GM03348 (cell line): ENCODE data around the gene RAC2.

Source experiments
- DNase-seq: peaks from one replicate; pipeline ENCODE4 v3.0.0; 2012; ENCODE audit warnings: low spot score

Gene RAC2

DNA sequence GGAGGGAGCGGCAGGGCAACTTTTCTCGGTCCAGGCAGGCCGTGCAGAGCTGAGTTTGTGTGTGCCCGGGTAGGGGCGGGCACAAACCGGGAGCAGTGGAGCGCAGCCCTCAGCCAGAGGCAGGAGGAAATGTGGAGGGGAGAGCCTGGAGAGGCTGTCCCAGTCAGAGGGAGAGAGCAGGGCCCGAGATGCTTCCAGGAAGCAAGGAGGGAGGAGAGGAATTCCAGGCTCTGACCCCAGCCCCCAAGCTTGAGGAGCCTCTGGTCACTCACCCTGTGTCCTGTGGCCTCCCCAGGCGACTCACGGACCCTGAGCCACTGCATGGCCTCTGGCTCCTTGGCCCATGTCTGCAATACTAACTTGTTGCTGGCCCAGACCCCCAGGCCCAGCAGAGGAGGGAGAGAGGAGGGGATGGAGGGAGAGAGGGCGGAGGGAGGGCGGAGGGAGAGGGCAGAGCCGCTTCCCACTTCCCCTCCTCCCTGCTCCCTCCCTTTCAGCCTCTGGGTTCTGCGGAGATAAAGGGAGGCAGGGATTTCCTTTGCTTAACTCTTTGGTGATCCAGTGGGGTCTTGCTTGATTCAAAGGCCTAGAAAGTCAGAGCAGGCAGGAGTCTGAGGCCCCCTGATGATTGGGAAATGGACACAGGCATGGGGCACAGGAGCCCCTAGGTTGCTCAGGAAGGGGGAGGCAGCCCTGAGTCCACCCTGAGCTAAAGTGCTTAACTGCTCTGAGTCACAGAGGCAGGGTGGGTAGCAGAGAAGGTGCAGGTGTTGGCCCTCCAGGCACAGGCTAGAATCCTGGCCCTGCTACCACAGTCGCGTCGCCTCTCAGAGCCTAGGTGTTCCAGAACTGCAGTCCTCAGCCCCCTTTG, 55.9 kb downstream of the RAC2 start, which contains the start of gene C1QTNF6:
TSS of gene C1QTNF6 (minus strand) at position 357 of the 871 bp plus-strand sequence. CDS start at position 323, 34 bp downstream.
- DNase-seq, result peak; percentile 63

DNA sequence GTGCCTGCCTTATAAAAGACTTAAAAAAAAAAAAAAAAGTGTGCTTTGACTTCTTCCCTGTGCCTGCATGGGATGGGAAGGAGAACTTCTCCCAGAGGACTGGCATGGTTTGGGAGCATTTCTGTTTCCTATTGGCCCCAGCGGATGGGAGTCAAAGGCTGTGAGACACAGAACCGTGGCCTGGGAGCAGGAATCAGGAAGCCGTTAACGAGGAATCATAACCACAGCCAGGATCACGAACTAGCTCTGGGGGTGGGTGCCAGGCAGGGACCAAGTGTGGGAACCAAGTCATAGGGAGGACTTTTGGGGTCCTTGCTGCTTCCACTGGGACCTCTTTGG, 56.5 kb downstream of the RAC2 start:
- peak; percentile 54 for DNase-seq

DNA sequence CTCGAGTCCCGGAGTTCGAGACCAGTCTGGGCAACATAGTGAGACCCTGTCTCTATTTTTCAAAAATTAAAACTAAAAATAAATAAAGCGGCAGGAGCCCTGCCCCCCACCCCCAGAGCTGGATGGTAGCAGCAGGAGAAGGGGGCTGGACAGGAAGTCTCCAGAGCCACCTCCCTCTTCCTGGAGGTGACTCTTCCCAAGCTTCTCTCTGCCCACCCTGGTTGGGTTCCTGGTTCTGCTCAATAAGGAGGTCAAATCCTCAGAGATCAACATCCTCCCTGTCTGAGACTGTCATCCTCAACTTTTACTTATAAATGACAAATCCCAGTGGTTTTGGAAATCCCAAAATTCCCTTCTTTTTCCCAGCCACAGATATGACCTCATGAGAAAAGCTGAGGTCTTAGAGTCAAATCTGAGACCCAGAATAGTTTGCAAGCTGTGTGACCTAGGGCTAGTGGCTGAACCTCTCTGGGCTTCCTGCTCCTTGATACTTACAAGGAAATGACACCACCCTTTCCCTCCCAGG, 57.0 kb downstream of the RAC2 start:
- DNase-seq, result no peak

DNA sequence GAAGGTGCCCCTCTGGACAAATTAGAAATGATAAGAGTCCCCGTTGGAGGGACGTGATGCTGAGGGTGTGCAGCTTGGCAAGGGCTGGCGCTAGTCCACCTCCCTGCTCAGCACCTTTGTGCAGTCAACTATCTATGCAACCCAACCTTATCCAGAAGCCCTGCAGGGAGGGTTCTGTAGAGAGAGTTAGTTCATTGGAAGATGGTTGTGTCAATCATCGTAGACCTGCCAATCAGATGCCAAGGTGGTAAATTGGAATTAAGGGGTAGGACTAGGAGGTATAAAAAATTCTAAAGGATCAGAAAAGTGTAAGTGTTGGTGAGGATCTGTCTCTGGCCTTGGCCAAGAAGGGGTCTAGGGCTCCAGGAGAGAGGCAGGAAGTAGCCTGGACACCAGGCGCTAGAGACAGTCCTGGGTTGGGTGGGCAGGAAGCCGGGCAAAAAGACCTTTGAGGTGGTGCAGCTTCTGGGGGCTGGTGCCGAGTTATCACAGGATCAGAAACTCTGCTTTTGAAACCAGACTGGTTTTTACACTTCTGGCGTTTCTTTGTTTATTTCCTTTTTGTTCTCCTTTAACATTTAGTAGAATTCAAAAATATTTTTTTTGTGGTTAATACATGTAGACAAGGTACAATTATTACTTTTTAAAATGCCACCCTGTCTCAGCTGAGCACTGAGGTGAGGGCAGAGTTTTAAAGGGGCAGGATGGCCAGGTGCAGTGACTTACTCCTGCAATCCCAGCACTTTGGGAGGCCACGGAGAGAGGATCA, 57.7 kb downstream of the RAC2 start:
- DNase-seq, result peak; percentile 81

DNA sequence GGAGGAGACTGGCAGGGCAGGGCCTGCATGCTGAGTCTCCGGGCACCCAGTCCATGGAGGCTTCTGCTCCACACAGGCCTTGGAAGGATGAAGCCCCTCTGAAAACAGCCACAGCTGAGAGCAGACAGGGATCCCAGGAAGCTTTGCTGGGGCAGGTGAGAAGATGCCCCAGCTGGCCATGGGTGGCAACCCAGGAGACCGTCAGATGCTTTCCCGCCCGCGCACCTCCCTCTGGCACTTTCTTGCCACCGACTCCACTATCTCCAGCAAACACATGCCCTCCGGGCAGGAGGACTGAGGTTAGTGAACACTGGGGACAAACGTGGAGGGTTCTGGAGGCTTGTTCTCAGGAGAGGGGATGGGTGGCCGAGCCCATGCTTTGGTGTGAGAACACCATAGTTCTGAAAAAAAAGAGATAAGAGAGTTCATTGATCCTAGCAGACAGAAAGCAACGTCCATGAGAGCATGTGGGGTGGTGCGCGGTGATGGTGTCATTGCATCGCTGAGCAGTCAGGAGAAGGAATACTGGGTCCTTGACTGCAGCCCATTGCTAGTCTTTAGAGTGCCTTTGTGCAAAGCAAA, 58.3 kb downstream of the RAC2 start:
- DNase-seq, result no peak

DNA sequence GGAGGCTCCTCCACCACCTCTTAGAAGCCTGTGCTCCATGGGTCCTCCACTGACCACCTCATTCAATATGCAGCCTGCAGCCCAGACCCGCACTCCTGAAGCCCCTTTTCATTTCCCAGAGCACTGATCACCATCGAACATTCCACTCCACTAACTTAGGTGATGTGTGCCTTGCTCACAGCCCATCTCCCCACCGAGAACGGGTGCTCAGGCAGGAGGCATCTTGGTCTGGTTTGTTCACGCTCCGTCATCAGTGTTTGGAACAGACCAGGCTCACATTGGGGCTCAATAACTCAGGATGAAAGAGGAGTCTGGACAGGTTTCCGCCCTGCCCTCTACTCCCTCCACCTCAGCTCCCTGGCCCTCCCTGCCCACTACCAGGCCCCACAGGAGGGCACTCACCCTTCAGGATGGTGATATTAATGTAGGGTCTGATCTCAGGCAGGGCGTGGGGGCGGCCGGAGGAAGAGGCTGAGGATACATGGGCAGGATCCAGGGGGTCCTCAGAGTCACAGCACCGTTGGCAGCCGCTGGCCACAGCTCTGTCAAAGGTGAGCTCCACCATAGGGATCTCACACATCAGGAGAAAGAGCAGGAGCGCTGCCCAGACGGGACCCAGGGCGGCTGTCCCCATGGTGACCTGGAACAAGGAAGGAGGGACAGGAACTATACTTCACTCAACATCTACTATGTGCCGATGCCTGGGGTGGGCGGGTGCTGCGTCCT, 59.1 kb downstream of the RAC2 start:
- DNase-seq, result no peak

DNA sequence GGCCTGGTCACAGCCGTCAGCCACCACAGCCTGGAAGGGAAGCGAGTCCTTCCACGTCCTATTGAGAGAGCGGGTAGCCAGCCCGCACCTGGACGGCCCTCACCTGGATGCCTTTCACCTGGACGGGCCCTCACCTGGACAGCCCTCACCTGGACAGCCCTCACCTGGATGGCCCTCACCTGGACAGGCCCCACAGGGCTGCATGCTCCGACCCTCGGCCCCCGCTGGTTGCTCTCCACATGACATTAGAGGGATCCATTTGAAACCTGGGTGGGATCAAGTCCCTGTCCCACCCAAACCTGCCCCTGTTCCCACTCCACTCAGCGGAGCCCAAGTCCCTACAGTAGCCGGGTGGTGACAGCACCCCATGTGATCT, 59.7 kb downstream of the RAC2 start:
- no peak for DNase-seq

DNA sequence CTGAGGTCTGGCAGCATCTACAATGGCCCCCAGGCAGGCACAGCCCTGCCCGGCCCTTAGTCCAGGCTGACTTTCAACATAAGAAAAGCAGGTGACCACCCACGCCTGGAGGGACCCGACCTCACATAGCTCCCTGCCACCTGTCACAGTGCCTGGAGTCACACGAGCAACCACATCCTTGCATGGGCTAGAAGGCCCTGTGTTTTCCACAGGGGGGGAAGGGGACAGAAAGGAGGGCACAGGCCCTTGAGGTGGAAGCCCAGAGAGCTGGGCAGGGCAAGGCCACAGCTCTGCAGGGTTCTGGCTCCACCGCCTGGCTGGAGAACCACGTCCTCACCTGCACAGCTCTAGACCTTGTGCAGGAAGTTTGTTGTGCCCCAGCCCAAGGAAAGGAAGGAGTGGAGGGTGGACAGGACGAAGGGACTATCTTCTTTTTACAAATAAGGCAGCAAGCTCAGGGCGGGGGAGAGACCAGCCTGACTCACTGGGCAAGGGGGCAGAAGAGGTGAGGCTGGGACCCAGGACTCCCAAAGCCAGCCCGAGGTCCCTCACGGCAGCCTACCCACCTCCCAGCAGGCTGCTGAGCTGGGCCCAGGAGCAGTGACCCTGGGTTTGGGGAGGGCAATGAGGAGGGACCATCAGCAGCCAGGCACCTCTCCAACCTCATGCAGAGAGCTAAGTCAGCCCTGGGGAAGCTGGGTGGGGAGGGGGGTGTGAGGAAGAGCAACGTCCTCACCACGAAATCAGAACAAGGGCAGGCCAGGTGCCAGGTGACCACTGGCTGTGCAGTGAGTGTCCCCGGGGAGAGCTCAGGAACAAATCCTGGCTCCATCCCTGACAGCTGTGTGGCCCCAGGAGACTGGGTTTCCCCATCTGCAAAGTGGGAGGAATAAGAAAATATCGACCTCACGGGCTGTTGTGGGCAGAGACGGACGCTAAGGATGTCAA, 60.4 kb downstream of the RAC2 start:
- no peak for DNase-seq

DNA sequence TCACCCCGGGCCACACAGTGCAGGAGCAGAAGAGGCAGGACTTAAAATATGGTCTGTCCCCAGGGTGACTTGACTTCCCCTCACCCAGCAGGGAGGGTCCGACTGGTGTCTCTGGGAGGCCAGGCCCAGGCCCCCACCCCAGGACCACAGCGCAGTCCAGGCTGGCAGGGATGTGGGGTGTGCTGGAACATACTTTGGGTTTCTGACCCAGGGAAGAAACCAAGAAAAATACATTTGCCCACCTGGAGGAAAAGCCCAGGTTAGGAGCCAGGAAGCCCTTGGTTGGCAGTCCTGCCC, 61.2 kb downstream of the RAC2 start:
- no peak for DNase-seq

DNA sequence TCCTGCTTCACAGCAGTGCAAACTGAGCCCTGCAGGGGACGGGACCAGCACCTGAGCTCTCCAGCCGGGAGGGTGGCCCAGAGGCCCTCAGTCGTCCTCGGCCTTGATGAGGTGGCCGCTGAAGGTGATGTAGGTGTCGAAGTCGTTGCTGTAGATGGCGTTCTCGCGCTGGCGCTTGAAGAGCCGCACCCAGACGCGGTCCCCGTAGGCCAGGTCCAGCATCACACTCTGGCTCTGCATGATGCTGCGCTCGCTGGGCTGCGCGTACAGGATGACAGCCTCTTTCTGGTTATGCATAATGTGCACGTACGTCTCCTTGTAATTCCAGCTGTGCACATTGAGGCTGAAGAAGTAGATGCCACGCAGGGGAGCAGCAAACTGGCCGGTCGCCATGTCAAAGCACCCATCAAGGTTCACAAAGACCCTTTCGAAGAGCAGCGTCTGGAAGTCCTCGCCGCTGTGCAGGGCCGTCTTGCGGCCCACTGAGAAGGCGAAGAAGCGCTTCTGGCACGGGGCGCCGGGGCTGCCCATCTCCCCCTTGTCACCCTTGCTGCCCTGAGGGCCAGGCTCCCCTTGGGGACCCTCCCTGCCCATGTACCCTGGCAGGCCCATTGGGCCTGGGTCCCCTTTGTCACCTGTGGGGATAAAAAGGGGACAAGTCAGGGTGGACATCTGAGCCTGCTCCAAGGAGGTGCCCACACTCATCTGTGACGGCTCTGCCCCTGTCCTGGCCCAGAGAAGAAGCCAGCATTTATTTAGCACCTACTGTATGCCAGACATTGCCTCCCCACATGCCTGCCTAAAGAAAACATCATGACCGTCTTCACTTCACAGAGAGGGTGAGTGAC, 61.7 kb downstream of the RAC2 start:
- DNase-seq, result no peak

DNA sequence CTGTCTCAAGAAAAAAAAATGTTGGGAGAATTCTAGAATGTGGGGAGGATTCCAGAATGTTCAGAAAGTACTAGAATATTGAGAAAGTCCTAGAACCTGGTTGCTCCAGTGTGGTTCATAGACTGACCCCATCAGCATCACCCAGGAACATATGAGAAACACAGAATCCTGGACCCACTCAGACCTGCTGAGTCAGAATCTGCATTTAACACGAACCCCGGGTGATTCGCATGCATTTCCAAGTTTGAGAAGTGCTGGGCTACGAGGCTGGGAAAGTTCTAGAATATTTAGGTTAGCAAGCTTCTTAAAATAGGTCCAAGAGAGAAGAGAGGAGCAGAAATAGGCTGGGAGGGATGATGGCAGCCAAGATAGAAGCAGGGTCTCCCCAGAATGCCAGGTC, 62.4 kb downstream of the RAC2 start:
- DNase-seq, result no peak

DNA sequence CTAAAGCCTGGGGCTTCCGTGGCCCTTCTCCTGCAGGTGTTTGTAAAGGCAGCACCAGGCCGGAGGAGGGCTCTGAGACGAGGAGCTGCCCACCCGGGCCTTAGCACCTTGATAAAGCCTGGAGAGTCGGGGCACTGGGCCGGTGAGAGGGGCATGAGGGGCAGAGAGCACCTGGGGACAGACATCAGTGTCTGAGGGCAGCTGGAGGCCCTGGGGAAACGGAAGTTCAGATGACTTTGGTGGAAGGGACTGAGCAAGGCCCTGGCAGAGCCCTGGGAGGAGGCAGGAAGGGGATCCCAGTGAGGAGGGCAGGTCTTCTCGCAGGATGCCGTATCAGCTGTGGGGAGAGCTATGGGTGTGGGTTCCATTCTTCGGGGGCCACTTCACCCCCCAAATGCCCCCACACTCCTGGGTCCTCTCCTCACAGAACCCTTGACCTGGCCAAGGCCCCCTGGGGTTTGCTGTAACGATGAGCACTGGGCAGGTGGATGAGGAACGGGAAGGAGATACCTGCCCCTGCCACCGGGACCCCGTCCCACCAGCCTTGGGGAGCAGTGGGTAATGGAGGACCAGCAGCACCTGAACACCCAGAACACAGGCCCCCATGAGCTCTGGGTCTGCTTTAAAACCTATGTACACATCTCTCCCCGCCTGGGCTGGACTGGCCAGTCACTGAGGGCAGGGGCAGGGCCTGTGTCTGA, 63.4 kb downstream of the RAC2 start:
- no peak for DNase-seq

DNA sequence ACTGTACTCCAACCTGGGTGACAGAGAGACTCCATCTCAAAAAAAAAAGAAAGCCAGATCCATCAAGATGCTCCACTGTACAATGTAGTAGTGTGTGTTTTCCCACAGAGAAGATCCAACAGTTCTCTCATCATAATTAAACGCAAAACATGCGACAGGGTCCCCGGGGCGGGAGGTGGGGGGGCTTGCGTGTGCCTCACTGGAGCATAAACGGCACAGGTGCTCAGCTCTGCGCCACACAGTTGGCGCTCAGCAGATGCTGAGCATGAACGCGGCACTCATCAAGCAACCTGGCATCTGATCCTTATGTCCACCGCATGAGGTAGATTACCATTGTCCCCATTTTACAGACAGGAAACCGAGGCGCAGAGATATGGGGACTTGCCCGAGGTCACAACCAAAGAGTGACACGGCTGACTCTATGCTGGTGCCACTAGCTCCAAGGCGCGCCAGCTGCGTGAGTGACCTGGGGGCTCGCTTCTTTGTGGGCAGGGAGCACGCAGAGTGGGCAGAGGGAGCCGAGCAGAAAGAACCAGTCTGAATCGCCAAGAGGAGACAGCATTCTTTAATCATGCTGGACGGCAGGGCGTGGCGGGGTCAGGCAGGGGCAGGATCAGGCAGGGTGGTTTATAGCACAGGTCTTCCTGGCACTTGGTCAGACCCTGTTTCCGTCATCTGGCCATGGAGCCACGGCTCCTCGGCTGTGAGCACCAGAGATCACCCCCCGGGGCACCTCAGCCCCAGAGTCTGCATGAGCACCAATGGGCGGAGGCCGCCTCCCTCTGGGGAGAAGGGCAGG, 64.2 kb downstream of the RAC2 start:
- no peak for DNase-seq

DNA sequence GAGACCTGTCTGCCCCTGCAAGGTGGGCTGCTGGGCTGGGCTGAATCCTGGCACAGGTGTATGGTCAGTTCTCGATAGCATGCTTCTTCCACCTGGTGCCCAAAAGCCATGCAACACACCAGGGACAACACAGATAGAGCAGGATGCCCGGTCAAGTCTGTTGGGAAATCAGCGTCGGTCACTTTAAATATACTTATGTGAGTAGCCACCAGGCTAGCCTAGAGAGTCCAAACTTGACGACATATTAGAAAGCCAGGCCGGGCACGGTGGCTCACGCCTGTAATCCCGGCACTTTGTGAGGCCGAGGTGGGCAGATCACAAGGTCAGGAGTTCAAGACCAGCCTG, 65.0 kb downstream of the RAC2 start:
- no peak for DNase-seq

DNA sequence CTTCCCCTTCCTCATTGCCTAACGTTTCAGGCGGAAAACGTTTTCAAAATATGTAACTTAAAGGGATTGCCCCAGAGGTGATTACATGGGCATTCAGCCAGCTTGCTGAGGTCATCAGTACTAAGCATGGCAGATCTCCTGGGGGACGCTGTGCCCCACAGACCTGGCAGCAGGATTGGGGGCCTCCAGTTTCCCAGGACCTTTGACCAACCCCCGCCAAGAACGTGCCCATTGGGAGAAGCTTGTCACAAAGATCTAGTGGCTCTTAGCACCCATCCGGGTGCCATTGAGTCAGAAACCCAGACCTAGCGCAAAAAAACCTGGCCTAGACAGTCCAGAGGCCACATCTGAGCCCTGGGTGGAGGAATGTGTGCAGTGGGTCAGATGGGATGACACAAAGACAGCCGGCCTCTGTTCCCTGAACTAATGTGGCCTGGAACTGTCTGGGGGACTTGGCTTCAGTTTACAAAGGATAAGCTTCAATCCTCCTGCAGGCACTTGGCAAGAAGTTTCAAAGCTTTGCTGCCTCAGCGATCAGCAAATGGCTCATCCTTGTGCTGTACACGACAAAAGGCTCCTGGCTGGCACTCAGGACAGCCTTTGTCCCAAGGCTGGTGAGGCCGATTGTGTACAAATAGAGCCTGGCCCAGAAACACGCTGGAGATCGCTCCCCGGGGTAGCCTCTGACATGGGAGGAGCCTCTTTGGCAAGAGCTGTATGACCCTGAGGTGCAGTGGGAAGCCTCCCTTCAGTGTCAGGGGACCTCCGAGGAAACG, 65.5 kb downstream of the RAC2 start:
- no peak for DNase-seq

DNA sequence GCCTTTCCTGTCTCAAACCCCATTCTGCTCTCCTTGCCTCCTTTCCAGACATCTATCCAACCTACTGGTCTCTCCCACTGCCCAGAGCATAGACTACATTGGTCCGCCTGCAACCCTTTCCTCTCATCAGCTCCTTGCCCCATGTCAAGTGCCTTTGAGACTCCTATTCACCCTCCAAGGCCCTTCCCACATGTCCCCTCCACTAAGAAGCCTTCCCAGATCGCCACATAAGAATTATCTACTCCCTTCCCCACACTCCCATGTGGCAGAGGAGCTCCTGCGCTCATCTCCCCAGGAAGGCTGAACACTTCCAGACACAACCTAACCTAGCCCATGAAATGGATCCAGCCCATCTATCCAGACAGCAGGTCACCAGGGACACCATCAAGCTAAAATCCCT, 66.3 kb downstream of the RAC2 start:
- DNase-seq, result no peak

DNA sequence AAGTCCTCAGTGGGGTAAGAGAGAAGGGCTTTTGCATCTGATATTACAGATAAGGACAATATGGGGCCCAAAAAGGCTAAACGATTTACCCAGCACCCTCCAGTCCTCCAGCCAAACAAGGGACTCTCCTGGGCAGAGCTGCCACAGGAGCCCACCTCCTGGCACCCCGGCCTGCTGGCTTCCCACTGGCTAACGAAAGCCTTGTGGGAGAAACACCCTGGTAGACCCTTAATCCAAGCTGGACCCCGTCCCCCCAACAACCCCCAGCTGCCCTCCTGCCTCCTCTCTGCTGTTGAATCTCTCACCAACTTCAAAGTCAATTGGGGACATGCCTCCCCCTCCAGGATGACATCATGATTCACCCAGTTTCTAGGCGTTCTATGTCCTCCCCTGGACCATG, 66.8 kb downstream of the RAC2 start:
- DNase-seq, result no peak

DNA sequence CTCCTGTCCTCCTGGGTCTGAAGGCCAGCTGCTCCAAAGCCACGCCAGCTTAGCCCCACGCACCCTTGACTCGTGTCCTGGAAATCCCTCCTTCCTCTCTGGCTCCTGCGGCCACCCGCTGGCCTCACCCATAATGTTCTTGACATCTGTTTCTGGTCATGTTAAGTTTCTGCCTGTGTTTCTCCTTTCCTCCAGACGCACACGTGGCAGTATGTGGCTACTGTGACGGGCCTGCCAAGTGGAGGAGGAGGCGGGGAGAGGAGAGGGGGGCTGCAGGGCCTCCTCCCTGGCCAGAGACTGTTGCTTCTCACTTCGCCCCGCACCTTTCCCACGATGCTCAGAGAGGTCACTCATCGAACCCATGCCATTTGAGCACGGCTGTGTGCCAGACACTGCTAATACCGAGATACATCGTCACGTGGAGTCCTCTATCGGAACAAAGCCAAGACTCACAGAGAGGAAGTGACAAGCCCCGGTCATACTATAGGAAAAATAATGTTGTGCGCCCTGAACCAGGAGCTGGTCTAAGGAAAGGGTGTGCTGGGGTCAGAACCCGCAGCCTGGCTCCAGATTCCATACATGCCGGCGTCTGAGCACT, 67.5 kb downstream of the RAC2 start:
- peak; percentile 91 for DNase-seq
